Activated CD4-positive, alpha-beta T cell treated with anti-CD3 and anti-CD28 coated beads for 24 hours (primary cell): Measurements from ENCODE around the gene CARD9.

Source experiments
- DNase-seq, 2 donors: peaks; one replicate each; pipeline ENCODE4 v3.0.0-alpha.2; 2020; ENCODE audit warnings: low read depth in 2 of 2

CARD9 gene

DNA sequence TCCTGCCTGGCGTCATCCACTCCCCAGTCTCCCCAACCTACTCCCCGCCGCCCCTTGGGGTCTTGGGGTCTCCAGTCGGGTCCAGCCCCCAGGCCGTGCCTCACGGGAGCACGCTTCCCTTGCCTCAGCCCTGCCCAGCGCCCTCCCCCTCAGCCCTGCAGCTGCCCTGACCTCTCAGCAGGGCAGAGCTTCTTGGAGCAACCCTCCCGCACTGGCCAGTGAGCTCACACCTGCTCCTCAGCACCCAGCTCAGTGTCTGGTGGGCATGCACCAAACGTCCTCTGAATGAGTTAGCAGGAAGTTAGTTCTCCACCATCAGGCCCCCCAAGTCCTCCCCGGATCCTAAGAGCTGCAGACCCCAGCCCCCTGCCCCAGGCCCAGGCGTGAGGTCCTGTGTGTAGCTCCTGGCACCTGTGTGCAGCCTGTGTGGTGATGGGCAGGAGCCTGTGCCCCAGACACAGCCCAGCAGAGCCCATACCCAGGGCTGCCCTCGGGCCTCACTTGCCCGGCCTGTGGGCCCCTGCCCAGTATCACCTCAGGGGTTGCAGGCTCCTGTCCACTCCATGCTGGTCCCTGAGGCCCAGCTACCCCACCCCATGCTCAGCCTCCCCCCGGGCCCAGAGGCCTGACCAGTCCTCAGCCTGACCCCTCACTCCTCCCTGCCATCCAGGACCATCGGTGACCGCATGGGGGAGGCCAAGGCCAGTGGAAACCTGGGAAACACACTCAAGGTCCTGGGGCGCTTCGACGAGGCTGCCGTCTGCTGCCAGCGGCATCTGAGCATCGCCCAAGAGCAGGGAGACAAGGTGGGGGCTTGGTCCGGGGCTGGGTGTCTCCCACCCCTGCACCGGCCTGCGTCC is 37.9 kb downstream of the CARD9 start:
- no peak for DNase-seq

DNA sequence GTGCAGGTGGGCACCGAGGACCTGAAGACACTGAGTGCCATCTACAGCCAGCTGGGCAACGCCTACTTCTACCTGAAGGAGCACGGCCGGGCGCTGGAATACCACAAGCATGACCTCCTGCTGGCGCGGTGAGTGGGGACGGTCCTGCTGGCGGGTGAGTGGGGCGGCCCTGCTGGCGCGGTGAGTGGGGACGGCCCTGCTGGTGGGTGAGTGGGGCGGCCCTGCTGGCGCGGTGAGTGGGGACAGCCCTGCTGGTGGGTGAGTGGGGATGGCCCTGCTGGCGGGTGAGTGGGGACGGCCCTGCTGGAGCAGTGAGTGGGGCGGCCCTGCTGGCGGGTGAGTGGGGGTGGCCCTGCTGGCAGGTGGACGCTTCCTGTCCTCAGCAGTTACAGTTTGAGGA is 38.9 kb downstream of the CARD9 start:
- DNase-seq, result no peak

DNA sequence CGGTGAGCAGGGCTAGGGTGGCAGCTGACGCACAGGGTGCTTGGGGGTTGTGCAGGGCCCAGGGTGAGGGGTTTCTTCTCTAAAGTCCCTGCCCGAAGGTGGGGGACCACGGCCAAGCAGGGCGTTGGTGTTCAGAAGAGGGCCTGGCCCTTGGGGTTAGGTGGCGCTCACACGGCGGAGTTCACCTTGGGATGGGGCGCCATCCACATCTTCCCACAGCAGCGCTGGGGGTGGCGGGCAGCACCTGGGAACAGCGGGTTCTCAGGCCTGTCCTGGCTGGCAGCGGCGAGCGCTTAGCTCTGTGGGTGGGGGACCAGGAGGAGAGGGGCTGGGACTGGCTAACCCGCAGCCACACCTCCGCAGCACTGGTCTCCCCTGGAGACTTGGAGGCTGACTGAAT is 40.0 kb downstream of the CARD9 start:
- no peak for DNase-seq

DNA sequence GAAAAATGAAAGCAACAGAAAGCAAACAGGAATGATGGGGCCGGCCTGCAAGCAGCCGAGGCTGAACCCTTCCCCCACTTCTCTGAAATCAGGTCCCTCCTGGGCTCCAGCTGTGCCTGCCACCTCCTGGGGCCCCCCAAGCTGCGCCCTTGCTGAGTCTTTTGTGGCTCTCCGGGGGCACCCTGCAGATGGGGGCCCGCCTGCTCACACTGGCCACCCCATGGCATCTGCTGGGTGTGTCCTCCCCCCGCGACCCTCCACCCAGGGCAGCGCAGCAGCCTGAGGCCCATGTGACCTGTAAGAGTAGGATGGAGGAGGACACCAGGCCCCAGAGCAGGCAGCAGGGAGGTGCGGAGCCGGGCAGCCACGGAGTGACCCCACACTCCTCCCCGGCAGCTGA is 40.4 kb downstream of the CARD9 start:
- DNase-seq, result no peak

DNA sequence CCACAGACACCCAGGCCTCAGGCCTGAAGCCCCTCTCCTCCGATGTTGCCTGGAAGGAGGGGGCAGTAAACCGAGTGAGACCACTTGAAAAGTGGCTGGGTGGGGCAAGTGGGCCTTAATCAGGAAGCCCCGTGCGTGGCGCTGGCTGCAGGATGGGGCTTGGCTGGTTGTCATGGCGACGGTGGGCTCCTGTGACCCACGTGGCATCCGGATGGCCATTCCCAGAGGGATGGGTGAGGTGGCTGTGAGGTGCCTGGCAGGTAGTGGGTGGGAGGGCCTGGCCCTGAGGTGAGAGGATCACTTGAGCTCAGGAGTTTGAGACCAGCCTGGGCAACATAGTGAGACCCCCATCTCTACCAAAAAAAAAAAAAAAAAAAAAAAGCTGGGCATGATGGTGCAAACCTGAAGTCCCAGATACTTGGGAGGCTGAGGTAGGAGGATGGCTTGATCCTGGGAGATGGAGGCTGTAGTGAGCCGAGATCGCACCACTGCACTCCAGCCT is 40.9 kb downstream of the CARD9 start:
- DNase-seq, result no peak

DNA sequence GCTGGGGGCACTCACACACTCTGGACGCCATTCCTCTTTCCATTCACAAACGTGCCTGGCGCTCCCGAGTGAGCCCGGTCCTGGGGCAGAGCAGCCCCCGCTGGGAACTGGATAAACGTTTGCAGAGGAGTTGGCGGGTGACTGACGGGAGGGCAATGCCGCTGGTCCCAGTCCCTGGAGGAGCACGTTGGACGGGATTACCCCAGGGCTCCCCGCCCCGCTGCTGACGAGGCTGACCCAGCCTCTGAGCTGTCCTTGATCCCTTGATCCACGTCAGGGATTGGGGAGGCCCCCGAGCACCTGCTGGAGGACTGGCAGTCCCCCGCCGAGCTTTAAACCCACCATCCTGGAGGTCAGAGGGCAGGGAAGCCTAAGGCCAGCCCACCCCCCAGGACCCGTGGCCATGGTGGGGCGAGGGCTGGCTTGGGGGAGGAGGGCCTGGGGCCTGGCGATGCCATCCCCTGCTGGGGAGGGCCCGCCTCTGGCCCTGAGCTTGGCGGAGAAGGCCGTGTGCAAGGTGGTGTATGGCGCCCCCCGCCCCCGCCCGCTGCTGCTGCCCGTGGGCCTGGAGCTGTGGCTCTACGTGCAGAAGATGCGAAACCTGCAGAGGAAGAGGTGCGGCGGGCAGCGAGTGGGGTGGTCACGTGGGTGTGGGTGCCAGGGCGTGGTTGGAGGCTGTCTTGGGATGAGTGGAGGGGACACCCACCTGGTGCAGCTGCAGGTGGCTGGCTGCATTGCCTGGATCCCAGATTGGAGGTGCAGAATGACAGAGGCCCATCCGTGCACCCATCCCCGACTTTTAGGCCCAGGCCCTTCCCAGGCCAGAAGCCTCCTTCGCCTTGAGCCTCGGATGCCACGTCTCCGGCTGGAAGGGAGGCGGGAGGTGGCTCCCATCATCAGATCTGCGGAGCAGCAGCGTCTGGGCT is 41.6 kb downstream of the CARD9 start:
- DNase-seq, result no peak

DNA sequence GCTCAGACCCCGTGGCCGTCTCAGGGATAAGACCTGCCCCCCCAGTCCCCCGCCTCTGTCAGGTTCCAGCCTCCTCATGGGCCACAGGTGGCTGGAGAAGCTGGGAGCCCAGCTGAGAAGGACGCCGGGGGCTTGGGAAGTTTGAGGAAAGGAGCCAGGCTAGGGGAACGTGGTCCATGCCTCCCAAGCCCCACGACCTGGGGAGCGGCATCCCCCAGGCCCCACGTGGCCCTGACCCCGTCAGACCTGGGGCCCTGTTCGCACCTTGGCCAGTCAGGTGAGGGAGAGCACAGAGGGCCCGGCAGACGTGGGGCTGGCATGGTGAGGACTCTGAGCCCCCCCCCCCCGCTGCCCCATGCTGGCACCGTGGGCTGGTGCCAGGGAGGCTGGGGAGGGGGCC is 42.4 kb downstream of the CARD9 start:
- no peak for DNase-seq

DNA sequence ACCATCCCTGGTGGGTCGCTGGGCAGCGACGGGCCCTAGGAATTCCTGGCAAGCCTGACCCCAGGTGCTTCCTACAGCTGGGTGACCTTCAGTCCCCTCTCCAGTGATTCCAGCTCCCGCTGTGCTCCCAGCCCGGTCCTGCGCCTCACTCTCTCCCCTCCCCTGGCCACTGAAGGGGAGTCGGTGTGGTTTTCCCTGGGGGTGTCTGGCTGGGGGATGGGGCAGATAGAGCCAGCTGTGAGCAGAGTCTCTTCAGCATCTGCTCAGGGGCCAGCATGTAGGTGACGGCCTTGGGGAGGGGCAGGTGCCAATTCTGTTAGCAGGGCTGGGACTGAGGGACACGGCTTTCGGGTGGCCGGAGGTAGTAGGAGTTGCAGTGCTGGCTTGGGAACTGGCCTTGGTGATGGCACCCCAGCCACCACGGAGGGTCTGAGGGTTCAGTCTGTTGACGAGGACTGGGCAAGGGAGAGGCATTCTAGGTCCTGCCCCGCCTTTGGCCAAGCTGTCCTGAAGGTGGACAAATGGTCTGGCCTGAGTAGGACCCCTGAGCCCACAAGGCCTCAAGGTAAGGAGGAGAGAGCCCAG is 43.0 kb downstream of the CARD9 start:
- DNase-seq, result no peak

DNA sequence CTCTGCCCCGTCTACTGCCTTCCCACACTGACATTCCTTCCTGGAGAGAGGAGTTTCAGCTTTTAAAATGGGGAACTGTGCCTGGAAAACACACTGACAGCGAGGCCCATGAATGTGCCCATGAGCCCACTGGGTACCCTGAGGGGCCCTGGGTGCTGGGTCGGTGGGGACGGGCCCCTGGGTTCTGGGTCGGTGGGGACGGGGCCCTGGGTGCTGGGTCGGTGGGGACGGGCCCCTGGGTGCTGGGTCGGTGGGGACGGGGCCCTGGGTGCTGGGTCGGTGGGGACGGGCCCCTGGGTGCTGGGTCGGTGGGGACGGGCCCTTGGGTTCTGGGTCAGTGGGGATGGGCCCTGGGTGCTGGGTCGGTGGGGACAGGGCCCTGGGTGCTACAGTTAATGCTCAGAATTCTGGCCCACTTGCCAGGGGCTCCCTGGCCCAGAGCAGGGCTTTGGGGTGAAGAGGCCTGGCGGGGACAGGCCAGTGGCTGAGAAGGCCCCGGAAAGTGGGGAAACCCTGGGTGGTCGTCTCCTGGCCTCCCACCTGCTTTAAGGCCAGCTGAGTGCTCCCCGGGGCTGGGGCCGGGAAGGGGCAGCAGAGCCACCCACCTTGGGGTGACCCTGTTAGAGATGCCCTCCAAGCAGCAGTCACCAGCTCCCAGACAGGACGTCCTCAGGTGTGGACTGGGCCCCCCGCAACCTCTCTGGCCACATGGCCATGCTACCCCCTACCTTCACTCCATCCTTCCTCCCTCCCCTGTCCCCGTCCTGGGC is 43.6 kb downstream of the CARD9 start:
- DNase-seq, result no peak

DNA sequence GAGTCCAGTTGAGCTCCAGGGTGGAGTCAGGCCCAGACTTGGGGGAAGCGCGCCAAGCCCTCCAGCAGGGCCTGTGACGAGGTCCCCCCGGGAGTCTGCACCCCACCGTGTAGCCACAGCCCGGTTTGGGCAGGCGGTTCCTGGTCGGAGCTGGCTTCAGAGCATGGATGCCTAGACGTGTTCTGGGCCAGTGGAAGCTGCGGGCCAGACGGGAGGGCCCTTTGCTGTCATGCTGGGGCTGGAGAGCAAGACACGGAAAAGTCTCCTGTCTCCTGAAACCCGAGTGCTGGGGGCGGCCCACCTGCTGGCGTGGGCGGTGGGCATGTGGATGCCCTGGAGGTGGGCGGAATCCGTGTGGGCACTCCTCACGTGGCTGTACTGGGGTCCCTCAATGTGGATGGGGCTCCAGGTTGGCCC is 44.2 kb downstream of the CARD9 start:
- DNase-seq, result no peak

DNA sequence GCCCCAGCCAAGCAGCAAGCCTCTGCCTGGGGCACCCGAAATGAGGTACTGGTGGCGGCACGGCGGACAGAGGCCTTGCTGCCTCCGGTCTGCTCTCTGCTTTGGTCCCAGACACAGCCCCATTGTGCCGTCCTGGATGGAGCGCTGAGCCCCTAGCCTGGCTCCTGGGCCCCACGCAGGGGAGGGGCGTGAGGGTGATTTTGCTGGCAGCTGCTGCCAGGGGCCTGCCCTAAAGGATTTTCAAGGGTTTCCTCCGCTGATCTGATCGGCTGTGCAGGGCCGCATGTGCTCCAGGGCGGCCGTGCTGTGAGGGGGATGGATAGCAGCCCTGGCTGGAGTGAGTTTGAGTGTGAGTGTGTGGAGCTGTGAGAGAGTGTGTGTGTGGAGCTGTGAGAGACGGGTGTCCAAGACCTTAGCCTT is 44.8 kb downstream of the CARD9 start:
- DNase-seq, result no peak

DNA sequence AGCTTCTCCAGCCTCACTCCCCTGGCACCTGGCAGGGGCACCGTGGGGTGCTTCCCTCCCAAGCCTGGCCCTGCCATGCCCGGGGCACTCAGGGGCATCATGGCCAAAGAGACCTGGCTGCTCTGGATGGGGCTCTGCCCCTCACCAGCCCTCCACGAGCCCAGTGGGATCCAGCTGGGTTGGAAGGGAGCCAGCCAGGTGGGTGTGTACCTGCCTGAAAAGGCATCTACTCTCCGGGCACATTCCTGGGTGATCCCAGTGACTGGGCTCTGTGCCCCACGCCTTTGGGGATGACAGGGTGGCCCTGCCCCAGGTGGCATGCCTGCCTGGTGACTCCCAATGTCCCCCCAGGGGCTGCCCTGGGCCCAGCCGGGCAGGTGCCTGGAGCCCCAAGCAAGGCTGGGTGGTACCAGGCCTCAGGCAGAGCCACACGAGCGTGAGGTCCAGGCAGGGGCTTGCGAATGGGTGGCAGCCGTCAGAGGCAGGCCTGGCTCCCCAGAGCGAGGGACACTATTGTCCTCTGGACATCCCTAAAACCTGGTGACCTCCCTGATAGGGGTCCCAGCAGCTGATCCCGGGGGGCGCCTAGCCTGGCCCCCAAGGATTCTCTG is 45.4 kb downstream of the CARD9 start:
- peak in 1 of 2 donors; percentile 18 for DNase-seq

DNA sequence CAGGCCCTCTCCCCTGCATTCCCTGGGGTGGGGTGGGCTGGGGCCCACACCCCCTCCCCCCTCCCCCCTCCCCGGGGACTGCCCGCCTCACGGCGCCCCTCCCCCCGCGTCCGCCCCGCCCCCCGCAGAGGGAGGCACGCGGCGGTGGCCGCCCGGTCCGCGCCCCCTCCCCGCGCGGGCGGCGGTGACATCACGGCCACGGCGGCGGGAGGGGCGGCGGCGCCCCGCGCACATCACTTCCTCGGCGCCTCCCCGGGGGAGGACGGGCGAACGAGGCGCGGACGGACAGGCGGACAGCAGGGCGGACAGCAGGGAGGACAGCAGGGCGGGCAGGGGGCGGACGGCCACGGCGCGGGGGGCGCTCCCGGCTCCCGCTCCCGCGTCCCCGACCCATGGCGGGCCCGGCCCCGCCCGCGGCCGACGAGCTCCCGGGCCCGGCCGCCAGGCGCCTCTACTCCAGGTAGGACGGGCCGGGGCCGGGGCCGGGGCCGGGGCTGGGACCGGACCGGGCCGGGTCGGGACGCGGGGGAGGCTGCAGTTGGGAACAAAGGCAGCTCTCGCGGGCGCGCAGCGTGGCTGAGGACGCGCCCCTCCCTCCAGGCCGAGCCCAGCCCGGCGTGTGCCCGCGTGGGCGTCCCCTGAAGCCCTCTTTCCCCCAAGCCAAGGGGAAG is 46.0 kb downstream of the CARD9 start, which contains the start of gene GPSM1:
TSS of gene GPSM1 (plus strand) at position 236 of the 671 bp plus-strand sequence. CDS start at position 393, 157 bp downstream.
- DNase-seq, result peak in 1 of 2 donors; percentile 25

DNA sequence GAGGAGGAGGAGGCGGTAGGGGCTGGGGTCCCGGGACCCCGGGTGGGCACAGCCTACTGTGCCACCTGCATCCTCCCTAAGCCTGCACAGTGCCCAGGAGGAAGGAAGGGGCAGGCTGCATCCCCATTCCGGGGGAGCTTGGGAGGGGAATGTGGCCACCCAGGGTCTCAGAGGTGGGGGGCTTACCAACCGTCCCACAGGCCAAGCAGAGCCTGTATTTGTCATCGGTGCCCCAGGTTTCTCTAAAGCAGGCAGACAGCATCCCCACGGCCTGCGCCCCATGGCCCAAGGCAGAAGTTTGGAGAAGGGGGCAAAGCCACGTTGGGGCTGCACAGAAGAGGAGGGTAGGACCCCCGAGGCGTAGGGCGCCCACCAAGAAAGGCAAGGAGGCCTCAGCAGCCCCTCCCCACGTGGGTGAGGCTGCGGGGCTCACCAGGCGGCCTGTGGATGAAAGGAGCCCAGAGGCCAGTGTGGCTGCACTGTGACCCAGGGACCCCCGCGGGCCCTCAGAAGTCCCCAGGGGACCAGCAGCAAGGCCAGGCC is 46.6 kb downstream of the CARD9 start:
- no peak for DNase-seq

DNA sequence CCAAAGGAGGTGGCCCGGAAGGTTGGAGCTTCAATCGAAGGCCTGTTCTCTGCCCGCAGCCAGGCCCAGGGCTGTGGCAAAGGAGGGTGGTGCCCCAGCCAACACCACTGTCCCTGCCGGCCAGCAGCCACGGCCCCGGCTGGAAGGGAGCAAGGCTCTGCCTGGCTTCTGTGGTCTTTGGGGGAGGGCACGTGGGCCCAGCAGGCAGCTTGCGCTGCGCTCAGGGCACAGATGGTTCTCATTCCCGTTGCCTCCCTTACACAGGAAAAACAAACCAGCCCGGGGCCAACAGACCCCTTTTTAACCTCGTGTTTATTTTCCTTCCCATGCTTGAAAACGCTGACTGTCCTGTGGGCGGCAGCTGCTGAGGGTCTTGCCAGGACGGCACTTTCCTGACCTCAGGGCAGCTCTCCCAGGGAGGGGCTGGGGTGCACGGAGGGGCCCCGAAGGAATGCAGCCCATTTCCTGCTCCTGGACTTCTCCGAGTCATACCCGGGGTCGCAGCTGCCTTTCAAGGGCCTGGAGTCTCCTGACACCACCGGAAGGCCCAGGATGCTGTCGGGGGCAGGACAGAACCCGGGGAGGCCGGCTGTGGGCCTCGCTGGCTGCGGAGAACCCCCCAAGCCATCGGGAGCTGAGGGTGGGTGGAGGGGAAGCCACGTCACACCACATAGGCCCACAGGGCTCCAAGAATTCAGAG is 47.3 kb downstream of the CARD9 start:
- DNase-seq, result no peak

DNA sequence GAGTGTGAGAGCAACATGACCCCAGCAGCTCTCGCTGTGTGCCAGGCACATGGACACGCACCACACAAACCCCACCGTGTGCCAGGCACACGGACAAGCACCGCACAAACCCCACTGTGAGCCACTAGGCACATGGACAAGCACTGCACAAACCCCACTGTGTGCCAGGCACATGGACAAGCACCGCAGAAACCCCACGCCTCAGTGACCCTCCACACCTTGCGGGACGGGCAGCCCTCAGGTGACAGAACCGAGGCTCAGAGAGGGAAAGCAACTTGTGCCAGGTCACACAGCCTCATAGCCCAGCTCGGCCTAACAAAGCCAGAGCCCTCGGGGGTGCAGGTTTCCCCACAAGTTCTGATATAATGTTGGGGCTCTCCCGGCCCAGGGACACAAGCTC is 48.1 kb downstream of the CARD9 start:
- DNase-seq, result no peak

DNA sequence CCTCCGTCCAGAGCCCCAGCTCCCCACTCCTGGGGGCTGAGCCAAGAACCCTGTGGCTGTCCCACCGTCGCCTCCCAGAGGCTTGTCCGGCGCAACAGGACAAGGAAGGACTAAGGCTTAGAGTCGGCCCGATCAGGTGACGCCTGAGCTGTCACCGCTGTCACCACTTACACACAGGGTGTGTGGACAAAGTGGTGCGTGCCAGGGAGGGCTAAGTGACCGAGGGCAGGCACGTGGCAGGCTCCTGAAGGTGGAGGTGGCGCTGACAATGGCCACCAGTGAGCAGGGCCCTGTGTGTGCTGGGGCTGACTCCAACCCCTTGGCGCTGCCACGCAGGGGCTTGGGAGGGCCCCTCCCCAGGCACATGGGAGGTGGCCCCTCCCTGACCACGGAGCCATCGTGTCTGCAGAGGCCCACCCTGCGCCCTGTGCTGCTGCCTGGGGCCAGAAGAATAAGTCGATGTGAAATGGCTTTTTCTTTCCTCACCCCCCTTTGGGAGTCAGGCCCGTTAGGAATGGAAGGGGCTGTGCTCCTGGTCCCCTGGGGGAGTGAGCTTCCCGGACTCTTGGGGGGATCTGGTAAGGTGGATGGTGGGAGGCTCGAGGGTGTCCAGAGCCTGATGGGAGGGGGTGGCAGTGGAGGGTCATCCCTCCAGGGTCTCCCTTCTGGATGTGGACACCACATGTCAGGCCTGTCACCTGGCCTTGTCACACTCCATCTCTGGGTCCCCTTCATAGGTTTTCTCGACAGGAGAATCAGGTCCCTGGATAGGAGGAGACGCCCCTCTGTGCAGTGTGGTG is 48.8 kb downstream of the CARD9 start:
- no peak for DNase-seq

DNA sequence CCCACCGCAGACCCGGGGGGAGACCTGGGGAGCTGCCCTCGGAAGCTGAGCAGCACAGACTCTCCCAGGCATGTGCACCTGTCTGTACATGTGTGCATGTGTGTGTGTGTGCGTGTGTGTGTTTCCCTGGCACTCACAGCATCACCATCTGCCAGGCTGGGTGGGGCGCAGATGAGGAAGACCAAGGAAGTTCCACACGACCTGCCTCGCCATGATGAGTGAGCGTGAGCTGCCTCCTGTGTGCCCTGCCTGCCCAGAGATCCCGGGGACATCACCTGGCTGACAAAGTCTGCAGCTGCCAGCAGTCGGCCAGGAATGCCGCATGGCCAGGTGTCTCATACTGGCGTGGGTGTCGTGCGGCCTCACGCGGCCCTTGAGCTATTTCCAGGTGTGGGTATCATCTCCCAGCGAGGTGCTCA is 50.1 kb downstream of the CARD9 start:
- DNase-seq, result no peak
